ENCODE measurements around the gene CCDC90B. TPM values are rescaled to one million over a fixed set of nuclear protein-coding genes. Genes with fewer than 3 reads are reported as not detected.

Gene CCDC90B
- total and polyA plus RNA-seq, 2 of the 13 experiments (the other 11 are each of a cell fraction or from before 2014, with no cell fraction given): 17.1 to 46.1 TPM

DNA sequence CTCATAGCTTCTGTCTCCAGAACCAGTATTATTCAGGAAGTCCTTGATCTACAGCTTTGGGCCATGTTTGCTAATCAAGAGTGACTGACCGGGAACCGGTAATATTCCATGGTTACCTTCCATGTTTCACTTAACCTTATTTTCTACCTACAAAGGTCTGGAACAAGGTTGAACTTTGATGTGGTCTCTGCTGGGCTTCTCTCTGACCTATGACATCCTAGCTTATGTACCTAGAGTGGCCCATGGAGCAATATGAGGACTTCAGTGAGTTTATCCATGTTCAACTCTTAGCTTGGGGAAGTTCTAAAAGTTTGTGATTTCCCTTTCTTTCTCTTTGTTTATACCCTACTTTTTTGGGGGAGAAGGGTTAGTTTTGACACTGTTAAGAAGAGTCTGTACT is 33.2 kb downstream of the CCDC90B start (continued):
- TF ChIP-seq, protein P1, sequence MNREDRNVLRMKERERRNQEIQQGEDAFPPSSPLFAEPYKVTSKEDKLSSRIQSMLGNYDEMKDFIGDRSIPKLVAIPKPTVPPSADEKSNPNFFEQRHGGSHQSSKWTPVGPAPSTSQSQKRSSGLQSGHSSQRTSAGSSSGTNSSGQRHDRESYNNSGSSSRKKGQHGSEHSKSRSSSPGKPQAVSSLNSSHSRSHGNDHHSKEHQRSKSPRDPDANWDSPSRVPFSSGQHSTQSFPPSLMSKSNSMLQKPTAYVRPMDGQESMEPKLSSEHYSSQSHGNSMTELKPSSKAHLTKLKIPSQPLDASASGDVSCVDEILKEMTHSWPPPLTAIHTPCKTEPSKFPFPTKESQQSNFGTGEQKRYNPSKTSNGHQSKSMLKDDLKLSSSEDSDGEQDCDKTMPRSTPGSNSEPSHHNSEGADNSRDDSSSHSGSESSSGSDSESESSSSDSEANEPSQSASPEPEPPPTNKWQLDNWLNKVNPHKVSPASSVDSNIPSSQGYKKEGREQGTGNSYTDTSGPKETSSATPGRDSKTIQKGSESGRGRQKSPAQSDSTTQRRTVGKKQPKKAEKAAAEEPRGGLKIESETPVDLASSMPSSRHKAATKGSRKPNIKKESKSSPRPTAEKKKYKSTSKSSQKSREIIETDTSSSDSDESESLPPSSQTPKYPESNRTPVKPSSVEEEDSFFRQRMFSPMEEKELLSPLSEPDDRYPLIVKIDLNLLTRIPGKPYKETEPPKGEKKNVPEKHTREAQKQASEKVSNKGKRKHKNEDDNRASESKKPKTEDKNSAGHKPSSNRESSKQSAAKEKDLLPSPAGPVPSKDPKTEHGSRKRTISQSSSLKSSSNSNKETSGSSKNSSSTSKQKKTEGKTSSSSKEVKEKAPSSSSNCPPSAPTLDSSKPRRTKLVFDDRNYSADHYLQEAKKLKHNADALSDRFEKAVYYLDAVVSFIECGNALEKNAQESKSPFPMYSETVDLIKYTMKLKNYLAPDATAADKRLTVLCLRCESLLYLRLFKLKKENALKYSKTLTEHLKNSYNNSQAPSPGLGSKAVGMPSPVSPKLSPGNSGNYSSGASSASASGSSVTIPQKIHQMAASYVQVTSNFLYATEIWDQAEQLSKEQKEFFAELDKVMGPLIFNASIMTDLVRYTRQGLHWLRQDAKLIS (CRISPR knock-in tag; IDR thresholded peaks at IDR 0.05): no peak
- TF ChIP-seq ZNF660 (CRISPR knock-in tag; IDR thresholded peaks at IDR 0.05; ENCODE audit: borderline replicate concordance, low read depth) (no peak), ATF1 (CRISPR knock-in tag; IDR thresholded peaks at IDR 0.05) (no peak), ZEB1 (IDR thresholded peaks at IDR 0.05; ENCODE audit: insufficient replicate concordance, low read depth) (peak; percentile 82), PCBP2 (optimal IDR thresholded peaks at IDR 0.05; ENCODE audit: low read depth, low read length, poor library complexity, severe bottlenecking) (no peak), ZNF367 (CRISPR knock-in tag; IDR thresholded peaks at IDR 0.05; ENCODE audit: borderline replicate concordance) (no peak), ZNF263 (CRISPR knock-in tag; IDR thresholded peaks at IDR 0.05) (no peak), ZNF160 (CRISPR knock-in tag; IDR thresholded peaks at IDR 0.05) (no peak), SOX6 (IDR thresholded peaks at IDR 0.05) (no peak), SOX6 (CRISPR knock-in tag; IDR thresholded peaks at IDR 0.05) (peak; percentile 68), CREM (IDR thresholded peaks at IDR 0.05) (peak; percentile 64), CREM (CRISPR knock-in tag; IDR thresholded peaks at IDR 0.05) (no peak), SUZ12 (IDR thresholded peaks at IDR 0.05; ENCODE audit: low read depth, low read length) (no peak), TAF15 (IDR thresholded peaks at IDR 0.05; ENCODE audit: low read depth, low read length, poor library complexity, severe bottlenecking) (no peak), ZNF224 (CRISPR knock-in tag; IDR thresholded peaks at IDR 0.05) (no peak), FOSL2 (CRISPR knock-in tag; IDR thresholded peaks at IDR 0.05) (peak; percentile 47), ZNF138 (CRISPR knock-in tag; IDR thresholded peaks at IDR 0.05; ENCODE audit: low read depth) (no peak), ZSCAN29 (CRISPR knock-in tag; conservative IDR thresholded peaks at IDR 0.05) (0 out of 2 replicates have a peak, but pooled peaks have one; percentile 29)
- TF ChIP-seq, protein P2, sequence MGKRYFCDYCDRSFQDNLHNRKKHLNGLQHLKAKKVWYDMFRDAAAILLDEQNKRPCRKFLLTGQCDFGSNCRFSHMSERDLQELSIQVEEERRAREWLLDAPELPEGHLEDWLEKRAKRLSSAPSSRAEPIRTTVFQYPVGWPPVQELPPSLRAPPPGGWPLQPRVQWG (CRISPR knock-in tag; IDR thresholded peaks at IDR 0.05; ENCODE audit: borderline replicate concordance, low read depth): no peak
- TF ChIP-seq, protein P3, sequence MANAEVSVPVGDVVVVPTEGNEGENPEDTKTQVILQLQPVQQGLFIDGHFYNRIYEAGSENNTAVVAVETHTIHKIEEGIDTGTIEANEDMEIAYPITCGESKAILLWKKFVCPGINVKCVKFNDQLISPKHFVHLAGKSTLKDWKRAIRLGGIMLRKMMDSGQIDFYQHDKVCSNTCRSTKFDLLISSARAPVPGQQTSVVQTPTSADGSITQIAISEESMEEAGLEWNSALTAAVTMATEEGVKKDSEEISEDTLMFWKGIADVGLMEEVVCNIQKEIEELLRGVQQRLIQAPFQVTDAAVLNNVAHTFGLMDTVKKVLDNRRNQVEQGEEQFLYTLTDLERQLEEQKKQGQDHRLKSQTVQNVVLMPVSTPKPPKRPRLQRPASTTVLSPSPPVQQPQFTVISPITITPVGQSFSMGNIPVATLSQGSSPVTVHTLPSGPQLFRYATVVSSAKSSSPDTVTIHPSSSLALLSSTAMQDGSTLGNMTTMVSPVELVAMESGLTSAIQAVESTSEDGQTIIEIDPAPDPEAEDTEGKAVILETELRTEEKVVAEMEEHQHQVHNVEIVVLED (CRISPR knock-in tag; IDR thresholded peaks at IDR 0.05; ENCODE audit: borderline replicate concordance): peak; percentile 33; the same call in 1 of the 2 replicates
- TF ChIP-seq, protein P4, sequence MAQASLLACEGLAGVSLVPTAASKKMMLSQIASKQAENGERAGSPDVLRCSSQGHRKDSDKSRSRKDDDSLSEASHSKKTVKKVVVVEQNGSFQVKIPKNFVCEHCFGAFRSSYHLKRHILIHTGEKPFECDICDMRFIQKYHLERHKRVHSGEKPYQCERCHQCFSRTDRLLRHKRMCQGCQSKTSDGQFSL (CRISPR knock-in tag; IDR thresholded peaks at IDR 0.05): no peak
- TF ChIP-seq, protein P5, sequence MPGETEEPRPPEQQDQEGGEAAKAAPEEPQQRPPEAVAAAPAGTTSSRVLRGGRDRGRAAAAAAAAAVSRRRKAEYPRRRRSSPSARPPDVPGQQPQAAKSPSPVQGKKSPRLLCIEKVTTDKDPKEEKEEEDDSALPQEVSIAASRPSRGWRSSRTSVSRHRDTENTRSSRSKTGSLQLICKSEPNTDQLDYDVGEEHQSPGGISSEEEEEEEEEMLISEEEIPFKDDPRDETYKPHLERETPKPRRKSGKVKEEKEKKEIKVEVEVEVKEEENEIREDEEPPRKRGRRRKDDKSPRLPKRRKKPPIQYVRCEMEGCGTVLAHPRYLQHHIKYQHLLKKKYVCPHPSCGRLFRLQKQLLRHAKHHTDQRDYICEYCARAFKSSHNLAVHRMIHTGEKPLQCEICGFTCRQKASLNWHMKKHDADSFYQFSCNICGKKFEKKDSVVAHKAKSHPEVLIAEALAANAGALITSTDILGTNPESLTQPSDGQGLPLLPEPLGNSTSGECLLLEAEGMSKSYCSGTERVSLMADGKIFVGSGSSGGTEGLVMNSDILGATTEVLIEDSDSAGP (CRISPR knock-in tag; IDR thresholded peaks at IDR 0.05; ENCODE audit: borderline replicate concordance): no peak

Data from HepG2 (cell line).